GM19043 (cell line): ENCODE data around the gene SELENOI.
"Not testable (repeated sequence)": the region's sequence is repeated elsewhere in the genome, so short reads cannot be mapped to it uniquely, and the experiment has no call there.

ENCODE experiments used
- ATAC-seq: cut with Tn5 transposase; IDR thresholded peaks from one replicate; pipeline ENCODE4 v1.9.1; 2021; ENCODE audit warnings: low read depth; ENCODE audit not compliant: unreplicated experiment

Gene SELENOI

GRCh38 chr2:26355038-26355995 lies 9.4 kb downstream of the SELENOI start:
- no peak for ATAC-seq

DNA sequence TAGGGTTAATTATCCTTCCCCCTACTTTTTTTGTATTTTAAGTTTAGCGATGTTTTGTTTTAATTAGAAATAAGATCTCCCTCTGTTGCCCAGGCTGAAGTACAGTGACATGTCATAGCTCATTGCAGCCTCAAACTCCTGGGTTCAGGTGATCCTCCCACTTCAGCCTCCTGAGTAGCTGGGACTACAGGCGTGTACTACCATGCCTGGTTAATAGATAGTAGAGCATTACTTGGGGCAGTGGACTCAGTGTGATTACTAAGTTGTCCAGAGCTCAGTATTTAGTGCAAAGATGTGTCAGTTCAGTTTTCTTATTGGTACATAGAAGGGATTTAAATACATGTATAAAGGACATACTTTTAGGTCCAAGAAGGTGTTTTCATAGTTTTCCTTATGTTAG lies 10.2 kb downstream of the SELENOI start:
- no peak for ATAC-seq

DNA sequence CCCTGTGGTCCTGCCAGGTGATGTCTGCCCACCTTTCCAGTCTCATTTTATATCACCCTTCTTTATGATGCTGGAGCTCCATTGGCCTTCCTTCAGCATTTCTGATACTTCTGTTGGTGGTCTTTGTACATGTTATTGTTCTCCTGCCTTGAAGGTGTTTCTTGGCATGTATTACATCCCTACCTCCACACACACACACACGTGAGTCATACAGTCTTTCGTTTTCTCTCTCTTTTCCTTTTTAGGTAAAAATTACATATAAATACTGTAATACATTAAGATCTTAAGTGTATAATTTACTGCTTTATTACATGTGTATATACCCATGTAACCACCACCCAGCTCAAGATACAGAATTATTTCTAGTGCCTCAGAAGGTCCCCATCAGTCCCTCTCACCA lies 10.8 kb downstream of the SELENOI start:
- no peak for ATAC-seq

GRCh38 chr2:26359886-26360473 lies 14.0 kb downstream of the SELENOI start:
- no peak for ATAC-seq

DNA sequence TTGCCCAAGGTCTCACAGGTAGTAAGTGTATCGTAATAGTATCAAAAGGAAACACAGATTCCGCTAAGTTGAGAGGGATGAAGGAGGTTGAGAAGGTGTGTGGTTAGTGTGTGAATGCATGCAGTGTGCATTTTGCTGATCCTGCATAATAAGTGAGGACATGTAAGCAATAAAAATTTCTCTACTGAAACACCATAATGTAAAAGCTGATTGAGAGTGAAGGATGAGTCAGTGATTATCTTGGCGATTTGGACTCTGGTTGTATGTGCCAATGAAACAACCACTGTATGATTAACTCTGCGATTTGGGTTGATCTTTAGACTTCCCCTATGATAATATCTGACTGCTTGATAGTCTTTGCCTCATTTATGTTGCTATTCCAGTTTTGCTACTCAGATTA lies 17.4 kb downstream of the SELENOI start:
- no peak for ATAC-seq

DNA sequence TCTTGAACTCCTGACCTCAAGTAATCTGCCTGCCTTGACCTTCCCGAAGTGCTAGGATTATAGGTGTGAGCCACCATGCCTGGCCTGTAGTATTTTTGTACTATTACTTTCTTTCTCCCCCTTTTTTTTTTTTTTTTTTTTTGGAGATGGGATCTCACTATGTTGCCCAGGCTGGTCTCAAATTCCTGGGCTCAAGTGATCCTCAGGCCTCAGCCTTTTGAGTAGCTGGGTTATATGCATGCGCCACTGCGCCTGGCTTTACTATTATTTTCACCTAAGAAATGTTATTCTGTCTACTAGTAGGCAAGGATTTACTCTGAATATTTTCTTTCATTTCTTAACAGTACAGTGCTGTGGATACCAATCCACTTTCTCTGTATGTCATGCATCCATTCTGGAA lies 18.0 kb downstream of the SELENOI start:
- no peak for ATAC-seq

GRCh38 chr2:26364669-26365068 lies 18.7 kb downstream of the SELENOI start:
- no peak for ATAC-seq

- ATAC-seq = no peak
Observed at GRCh38 chr2:26366957-26367356, 21.0 kb downstream of the SELENOI start.

- not testable (repeated sequence) for ATAC-seq
Observed at GRCh38 chr2:26369664-26370063, 23.7 kb downstream of the SELENOI start.

DNA sequence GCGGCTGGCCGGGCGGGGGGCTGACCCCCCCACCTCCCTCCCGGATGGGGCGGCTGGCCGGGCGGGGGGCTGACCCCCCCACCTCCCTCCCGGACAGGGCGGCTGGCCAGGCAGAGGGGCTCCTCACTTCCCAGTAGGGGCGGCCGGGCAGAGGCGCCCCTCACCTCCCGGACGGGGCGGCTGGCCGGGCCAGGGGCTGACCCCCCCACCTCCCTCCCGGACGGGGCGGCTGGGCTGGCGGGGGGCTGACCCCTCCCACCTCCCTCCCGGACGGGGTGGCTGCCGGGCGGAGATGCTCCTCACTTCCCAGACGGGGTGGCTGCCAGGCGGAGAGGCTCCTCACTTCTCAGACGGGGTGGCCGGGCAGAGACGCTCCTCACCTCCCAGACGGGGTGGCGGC lies 25.0 kb downstream of the SELENOI start:
- ATAC-seq = not testable (repeated sequence)

- no peak for ATAC-seq
Observed at GRCh38 chr2:26376799-26377198, 30.9 kb downstream of the SELENOI start.

DNA sequence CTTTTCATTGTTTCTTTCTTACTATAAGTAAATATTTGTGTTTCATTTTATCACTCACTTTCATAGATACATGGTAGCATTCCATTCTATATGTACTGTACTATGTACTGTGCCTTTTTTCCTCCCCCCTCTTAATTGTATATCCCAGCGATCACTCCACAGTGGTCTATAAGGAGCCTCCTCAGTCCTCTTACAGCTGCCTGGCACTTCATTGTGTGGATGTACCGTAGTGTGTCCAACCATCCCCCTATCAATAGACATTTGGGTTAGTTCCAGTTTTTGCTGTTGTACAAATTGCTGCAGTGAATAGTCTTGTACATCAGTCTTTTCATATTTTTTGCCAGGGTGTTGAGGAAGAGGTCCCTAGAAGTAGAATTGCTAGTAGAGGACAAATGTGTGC lies 34.3 kb downstream of the SELENOI start:
- no peak for ATAC-seq

DNA sequence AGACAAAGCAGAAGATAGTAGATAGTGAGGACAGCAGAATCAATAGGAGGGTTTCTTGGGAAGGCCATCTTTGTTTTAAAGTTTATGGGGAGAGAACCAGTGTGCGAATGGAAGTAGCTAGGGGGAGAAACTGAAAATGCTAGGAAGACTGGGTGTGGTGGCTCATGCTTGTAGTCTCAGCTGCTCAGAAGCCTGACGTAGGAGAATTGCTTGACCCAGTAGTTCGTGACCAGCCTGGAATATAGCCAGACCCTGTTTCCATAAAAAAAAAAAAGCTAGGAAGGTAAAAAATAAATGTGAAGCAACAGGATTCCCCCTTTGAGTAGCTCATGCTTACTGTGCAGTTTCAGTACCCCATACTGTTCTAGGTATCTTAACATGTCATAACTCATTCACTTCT lies 36.6 kb downstream of the SELENOI start:
- ATAC-seq = no peak

GRCh38 chr2:26384183-26384582 lies 38.2 kb downstream of the SELENOI start:
- ATAC-seq = no peak

- no peak for ATAC-seq
Observed at GRCh38 chr2:26384597-26384996, 38.7 kb downstream of the SELENOI start.

- no peak for ATAC-seq
Observed at GRCh38 chr2:26387189-26387588, 41.2 kb downstream of the SELENOI start.

DNA sequence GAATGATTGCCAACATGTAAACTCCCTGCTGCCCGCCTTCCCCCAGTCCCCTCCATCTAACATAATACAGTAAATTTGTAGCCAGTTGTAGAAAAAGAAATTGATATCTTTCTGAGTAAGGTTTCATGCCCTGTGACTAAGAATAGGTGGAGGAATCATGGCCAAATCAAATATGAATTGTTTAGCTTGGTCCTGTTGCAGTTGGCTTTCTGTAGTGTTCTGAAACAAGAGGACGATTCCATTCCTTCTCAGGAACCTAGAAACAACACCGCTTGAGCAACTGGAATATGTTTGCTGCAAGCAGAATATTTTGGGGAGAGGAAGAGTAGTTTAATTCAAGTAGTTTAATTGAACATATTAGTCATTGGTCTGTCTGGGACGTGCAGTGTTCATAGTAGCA lies 48.8 kb downstream of the SELENOI start:
- ATAC-seq = no peak

- ATAC-seq = no peak
Observed at GRCh38 chr2:26395394-26395793, 49.5 kb downstream of the SELENOI start.

DNA sequence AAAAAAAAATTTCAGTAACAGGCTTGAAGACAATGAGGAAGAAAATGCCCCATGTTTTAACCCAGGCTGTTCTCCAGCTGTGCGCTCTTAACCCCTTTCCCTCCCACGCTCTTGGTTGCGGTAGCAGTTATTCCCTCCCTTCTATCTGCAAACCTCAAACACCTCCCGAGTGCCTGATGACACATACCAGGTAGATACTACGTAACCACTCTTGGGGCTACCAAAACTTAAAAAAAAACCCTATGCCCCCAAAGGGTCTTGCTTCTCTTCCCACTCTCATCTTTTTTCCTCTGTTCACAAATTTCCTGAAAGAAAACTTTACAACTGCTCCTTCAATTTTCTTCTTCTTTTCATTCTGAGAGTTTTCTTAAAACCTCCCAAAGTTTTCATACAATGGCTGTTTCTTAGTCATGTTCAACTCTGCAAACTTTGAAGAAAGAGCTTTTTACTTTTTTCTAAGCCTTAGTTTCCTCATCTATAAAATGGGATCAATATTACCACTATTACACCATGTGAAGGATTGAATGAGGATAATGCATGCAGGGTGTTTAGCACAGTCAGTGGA lies 50.9 kb downstream of the SELENOI start:
- ATAC-seq = no peak

DNA sequence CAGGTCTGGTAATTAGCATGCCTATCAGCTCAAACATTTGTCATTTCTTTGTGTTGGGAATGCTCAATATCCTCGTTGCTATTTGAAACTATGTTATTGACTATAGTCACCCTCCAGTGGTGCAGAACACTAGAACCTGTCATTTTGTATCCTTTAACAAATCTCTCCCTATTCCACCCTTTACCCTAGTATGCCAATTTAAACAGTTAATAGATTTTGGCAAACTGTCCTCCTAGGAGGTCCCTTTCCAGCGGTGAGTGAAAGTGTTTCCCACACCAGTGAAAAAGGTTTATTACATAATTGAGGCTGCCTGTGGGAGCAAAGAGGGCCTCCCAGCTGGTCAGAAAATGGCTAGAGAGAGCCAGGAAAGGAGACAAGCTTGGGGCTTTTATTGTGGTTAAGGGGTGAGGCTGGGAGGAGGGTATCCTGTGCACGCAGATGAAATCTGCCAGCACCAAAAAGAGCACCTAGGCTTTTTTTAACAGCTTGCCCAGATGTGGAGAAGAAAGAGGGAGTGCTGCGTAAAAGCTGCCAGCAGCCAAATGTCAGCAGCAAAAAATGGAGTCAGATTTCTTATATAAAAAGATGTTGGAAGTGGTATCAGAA lies 53.9 kb downstream of the SELENOI start:
- ATAC-seq = no peak

DNA sequence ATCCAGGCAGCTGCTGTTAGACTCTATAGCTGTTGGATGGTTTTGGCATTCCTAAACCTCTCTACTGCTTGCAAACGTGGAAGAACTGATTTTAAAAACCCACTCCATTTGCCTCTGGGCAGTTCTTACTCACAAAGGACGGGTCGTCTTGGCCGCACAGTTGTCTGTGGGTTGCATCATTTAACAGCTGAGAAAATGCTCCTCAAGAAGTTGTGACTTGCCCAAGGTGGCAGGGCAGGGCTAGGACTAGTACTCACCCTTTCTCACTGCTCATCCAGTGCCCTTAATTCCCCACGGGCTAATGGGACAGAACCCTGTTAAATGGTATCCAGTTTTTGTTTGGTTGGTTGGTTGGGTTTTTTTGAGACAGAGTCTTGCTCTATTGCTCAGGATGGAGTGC lies 54.8 kb downstream of the SELENOI start:
- no peak for ATAC-seq
